AG08395 (cell line): Measurements from ENCODE around the gene WFIKKN2.

Source experiments
- DNase-seq: peaks from one replicate; pipeline ENCODE4 v3.0.0; 2012; ENCODE audit warnings: mixed read lengths, low spot score

WFIKKN2 gene

DNA sequence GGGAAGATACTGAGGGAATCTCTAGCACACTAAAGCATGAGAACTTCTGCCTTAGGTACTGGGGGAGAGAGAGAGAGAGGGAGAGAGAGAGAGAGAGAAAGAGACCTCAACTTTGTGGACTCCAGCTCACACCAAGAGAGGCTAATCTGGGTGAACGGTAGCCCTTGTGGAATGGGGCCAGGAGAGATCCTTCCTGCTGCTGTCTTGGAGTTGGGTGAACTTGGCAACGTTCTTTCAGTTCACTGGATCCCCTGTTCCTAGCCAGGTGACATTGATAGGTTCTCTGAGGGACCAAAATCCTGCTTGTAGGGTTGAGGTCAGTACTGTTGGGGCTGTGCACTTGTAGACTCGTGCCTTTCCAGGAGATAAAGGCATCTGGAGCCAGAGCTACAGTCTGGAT is 26.5 kb upstream of the WFIKKN2 start:
- no peak for DNase-seq

DNA sequence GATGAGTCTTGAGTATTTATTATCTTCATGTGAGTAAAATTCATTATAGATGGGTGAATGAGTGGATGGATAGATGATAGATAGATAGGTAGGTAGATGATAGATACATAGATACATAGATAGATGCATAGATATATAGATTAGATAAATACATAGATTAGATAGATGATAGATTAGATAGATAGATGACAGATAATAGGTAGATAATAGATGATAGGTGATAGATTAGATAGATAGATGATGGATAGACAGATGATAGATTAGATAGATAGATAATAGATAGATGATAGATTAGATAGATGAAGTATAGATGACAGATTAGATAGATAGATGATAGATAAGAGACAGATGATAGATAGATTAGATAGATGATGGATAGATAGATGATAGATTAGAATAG is 21.8 kb upstream of the WFIKKN2 start:
- no peak for DNase-seq

DNA sequence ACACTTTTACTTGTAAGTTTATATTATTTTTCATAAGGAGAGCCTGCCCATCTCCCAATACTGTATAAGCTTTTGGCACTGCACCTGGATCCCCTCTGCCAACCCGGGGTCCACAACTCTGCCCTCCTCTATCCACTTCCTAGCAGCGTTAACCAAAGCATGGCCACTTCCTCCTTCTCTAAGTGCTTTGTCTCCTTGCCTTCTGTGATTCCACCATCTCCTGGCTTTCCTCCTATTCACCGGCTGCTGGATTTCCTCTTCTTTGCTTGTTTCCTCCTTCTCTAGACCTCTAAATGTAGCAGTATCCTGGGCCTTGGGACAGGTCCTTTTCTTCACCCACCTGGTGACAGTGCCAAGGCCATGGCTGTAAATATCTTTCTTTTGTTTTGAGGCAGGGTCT is 20.0 kb upstream of the WFIKKN2 start:
- DNase-seq = no peak

DNA sequence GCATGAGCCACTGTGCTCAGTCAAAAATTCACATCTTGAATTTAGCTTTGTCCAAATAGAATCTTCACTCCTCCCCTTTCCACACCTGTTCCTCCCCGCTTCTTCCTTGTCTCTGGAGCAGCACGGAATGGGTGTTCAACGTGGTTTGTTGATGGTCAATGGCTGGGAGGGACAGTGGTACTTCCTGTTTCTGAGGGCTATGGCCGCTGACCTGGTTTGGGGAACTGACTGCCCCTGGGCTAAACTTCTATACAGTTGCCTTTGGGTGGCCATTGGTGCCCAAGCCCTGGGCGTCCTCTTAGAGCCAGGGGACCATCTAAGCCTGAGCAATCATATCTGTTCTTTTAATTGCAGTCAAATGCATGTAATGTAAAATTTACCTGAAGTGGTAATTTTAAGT is 19.1 kb upstream of the WFIKKN2 start:
- no peak for DNase-seq

DNA sequence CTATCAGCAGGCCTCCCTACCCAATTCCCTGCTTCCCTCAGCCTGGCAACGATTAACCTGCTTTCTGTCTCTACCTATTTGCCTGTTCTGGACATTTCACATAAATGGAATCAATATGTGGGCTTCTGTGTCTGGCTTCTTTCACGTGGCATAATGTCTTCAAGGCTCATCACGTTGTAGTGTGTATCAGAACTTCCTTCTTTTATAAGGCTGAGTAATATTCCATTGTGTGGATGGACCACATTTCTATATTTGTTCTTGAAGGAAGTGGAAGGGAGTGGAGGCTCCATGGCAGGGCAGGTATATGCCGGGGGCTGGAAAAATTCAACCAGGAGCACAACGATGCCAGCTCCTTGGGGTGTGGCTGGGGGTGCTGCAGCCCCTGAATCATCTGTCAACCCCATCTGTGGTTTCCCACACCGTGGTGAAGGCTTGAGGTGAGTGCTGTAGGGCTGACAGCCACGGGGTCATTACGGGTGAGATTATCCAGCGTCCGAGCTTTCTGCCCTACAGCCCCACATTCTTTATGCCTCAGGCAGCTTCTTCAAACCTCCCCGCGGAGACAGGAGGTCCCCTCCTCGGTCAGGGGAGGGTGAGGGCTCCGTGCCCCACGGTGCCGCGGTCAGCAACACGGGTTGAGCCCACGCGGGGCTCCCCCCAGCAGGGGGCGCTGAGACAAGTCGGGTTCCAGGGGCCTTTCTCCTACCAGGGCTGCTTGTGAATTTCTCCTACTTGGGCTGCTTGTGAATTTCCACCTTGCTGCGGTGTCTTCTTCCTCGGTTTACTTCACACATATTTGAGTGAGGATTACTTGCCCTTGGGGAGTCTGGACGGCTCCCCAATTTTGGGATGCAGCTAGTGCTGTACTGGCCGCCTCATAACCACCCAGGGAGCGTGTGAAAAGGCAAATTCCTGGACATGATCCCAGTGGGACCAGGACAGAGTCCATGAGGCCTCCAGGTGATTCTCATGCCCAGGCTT is 18.3 kb upstream of the WFIKKN2 start:
- peak; percentile 48 for DNase-seq

DNA sequence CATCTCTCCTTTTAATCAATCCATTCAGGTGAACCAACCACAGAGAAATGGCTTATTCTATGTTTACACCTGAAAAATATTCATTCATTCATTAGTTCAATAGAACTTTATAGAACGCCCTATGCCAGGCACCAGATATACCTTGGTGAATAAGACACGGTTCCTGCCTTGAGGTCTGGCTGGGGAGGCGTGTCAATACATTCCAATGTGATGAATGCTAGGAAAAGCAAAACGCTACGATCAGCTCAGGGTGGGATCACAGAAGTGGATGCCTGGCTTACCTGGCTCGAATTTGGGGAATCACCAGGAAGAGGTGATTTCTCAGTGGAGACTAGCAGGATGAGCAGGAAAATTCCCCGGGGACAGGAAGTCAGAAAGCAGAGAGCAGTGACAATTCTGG is 17.5 kb upstream of the WFIKKN2 start:
- DNase-seq = peak; percentile 25

DNA sequence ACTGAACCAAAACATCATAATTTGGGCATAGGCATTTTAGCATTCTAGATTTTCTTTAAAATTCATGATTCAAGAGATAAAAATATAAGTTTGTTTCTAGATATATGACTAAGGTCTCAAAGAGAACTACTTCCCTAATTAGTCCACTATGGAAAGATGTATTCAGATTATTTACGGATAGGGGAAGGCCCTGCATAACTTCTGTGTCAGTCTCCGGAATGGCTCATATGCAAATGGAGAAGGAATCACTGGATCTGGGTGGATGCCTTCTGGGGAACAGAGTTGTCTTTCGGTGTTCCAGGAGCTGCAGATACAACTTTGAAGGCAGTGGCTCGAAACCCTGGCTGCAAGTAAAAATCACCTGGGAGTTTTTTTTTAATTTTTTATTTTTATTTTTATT is 17.1 kb upstream of the WFIKKN2 start:
- DNase-seq = no peak

DNA sequence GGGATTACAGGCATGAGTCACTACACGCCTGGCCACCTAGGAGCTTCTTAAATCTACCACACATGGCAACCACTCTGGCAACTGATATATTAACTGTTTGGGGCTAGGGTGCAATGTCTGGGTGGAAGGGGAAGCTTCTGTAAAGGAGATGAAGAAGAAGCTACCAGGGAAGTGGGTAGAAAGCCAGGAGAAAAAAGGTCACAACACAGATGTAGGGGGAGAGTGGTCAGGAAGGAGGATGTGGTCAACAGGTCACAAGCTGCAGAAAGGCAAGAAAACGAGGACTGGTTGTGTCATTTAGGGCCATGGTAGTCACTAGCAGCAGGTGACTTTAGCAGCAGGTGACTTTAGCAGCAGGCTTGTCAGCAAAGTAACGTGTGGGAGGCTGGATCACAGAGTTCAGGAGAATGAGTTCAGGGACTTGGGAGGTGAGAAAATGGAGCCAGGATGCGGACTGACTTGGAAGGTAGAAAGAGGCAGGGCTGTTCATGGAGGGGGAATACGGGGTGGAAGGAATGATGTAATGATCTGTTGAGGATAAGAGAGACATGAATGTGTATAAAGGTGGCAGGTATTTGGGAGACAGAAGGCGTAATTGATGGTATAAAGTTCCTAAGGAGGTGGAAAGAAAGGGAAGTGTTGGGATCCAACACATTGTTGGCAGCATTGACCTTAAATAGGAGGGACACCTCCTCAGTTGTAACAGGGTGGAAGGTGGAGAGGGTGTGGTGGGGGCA is 16.3 kb upstream of the WFIKKN2 start:
- no peak for DNase-seq

DNA sequence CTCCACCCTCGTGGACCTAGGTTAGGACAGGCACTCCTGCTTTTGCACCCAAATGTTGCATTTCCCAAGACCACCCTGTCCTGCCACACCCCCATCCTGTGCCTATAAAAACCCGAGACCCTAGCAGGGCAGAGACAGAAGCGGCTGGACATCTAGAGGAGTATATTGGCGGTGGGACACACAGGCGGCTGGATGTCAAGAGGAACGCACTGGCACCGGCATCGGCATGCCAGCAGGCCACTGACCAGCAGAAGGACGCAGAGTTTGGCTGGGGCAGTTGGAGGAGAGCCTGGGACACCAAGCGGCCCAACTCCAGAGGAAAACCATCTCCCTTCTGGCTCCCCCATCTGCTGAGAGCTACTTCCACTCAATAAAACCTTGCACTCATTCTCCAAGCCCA is 14.7 kb upstream of the WFIKKN2 start:
- no peak for DNase-seq

DNA sequence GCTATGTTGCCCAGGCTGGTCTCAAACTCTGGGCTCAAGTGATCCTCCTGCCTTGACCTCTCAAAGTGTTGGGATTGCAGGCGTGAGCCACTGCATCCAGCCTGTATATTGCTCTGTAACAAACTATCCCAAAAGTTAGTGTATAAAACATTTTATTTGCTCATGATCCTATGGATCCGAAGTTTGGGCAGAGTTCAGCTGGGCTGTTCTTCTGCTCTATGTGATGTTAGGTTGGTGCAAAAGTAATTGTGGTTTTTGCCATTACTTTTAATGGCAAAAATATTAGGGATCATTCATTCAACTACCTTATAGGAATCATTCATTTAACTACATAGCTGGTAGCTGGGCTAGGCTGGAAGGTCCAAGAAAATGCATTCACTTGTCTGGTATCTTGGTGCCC is 12.8 kb upstream of the WFIKKN2 start:
- DNase-seq = no peak

DNA sequence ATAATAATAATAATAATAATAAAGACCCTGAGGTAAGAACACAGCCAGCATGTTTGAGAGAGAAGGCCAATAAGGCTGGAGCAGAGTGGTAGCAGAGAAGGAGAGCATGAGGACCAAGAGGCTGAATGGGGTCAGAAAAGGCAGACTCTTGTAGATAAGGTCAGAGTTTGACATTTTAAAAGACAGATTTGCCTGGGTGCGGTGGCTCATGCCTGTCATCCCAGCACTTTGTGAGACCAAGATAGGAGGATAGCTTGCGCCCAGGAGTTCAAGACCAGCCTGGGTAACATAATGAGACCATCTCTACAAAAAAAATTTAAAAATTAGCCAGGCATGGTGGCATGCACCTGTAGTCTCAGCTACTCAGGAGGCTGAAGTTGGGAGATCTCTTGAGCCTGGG is 11.0 kb upstream of the WFIKKN2 start:
- DNase-seq = no peak

DNA sequence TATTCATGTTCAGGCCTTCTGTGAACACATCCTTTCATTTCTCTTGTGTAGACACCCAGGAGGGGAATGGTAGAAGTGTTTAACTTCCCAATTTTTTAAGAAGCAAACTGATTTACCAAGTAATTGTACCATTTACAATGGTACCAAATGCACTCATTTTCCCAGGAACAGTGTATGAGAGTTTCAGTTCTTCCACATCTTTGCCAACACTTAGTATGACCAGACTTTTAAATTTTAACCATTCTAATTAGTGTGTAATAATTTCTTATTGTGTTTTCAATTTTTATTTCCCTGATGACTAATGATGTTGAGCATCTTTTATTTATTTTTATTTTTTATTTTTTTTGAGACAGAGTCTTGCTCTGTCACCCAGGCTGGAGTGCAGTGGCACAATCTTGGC is 10.2 kb upstream of the WFIKKN2 start:
- no peak for DNase-seq

DNA sequence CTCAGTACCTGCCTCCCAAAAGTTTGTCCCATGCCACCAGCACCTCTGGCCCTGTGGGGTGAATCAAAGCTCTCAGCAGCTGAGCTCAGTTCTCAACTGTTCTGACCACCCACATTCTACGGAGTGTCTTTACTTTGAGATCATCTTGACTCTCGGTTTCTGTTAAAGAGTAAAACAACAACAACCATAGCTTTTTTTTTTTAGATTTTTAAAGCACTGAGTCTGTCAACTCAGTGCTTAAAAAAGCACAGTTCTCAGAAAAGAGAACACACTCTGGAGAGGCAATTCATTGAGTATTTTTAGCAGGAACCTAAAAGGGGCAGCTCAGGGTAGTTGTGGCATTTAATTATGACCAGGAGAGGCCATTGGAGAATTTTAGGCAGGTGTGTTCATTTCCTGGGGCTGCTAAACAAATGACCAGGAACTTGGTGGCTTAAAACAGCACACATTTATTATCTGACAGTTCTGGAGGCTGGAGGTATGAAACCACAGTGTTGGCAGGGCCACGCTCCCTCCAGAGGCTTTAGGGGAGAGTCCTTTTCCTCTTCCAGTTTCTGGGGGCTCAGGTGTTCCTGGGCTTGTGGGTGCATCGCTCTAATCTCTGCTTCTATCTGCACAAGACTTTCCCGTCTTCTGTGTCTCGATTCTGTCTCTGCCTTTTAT is 6.7 kb upstream of the WFIKKN2 start:
- no peak for DNase-seq

DNA sequence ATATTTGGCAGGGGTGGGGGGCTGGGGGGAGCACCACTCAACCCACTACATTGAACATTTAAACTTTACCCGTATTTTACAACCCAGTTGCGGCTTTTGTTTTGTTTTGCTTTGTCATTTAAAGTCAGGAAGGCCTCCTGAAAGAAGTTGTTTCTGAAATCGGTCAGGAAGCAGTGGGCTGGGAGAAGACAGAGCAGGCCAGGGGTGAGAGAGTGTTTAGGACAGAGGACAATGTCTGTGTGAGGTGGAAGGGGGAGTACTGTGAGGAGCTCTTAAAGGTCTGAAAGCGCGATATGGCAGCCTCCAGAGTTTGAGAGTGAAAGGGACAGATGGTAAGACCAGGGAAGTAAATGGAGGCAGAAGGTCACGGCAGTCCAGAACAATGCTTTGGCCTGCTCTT is 6.1 kb upstream of the WFIKKN2 start:
- no peak for DNase-seq

DNA sequence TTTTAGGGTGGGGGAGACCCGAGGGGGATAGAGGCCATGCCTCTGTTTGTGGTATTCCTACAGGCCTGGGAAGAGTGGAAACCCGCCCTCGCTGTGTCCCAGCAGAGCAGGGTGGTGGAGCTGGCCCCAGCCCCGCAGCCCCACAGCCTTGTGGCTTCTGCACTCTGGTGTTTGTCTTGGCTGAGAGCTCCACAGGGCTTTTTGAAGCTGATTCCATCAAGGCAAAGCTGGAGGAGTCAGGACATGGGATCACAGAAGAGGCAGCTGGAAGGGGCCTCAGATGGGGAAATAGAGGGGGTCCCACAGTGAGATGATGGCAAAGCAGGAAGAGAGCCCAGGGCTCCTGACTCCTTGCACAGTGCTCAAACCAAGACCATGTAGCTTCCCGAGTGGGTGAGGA is 5.0 kb upstream of the WFIKKN2 start:
- no peak for DNase-seq

DNA sequence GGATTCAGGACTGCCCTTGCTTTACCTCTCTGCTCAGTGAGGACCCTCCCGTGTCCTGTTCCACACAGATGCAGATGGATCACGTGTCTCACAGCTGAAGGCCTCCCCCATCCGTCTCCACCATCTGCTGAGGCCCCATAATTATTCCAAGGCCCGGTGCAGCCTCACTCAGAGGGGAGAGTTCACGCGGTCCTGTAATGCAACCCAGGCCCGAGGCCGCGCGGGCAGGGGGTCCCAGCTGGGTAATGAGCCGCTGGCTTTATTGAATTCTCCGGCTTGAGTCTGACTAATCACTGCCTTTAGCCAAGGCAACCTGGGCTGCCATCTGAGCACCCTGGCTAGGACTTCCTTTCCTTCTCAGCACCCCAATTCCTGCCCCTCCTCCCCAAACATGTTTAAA is 4.4 kb upstream of the WFIKKN2 start:
- DNase-seq = no peak

DNA sequence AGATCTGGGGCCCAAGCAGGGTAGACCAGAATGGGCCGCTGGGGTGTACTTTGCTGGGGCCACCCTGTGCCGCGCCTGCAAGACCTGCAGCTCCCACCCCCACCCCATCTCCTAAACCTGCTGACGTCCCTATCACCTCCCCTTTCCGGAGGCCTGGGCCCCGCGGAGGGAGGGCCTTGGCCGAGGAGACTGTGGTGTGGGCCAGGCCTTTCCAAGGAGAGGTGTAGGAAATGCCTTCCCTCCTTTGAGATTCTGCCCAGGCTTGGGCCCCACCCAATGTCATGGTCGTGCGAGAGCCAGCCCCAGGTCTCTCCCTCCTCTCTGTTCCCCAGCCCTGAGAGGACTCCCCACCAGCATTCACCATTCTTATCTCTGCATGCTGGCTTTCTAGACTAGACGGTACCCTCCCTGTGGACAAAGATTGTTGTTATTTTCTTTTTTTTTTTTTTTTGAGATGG is 3.9 kb upstream of the WFIKKN2 start:
- DNase-seq = no peak

DNA sequence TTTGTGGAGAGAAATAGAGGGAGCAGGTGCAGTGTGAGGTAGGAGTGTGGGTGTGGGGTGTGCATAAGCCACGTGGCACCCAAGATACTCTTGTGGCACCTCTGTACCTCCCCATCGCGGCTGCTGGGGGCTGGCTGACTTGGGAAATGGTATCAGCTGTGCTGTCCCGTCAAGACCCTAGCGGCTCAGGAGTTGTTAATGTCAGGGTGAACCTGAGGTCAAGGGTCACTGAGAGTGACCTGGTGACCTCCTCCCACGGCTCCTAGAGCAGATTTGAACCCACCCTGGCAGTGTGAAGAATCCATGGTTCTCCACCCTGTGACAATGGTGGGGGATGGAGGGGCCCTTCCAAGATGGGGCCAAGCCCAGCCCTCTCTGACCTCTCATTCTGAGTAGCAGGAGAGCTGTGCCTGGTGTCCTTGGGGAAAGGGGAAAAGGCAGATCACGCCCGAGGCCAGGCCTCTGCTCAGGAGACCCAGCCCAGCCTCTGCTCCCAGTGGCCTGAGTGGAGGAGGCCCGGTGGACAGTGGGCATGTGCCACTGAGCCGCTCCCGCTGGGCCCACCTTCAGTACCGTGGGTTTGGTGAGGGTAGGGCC is 3.0 kb upstream of the WFIKKN2 start:
- DNase-seq = no peak

DNA sequence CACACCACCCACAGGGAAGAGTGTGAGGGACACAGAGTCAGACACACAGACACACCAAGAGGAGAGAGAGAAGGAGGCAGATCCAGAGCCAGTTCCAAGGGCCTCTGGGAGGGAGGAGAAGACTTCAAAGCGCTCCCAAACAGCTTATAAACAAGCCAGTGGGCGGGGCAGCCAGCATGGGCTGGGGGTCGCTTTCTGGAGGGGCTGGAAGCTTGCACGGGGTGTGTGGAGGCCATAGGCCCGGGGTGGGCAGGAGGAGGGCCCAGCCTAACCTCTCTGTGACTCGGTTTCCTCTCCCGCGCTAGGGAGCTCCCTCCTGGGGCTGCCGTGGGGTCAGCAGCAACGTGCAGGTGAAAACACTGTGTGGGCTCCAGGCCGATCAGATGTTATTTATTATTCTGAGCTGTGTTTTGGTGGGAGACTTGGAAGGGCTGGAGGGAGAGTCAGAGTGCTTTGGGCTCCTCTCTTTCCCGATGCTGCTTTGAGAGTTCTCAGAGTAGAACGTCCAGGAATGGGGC is 2.5 kb upstream of the WFIKKN2 start:
- no peak for DNase-seq

DNA sequence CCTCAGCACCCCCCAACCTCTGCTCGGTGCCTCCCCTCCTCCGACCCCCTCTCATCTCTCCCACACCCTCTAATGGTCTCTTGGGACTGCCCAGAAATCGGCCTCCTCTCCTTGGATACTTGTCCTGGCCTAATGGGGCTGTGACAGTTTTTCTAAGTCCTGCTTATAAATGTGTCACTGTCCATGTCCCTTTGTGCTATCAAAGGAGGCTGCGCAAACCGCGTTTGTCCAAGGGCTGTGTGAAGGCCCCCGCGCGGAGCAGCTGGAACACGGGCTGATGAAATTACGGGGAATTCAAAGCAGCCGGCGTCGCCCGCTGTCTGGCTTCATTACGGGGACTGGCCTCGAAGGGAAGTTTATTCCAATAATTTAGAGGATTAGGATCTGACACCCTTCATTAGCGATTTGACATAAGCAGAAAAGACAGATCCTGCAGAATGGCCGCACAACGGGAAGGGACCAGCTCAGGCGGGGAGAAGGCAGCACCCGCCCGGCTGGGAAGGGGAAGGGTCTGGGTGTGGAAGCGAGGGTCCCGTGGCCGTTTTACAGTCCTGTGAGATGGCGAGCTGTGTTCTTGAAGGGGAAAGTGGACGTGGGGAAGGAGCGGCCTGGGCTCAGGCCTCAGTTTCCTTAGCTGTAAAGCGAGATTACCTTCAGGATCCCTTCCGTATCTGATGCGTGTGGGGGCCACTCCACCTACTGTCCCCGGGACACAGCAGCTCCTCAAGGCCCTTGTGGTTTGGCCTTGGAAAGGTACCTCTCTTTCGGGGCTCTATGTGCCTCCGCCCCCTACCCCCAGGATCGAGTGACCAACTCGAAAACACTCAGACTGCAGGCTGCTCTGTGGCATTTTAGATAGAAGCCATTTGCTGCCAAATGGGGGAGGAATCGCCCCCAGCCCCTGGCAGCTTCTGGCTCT is 1.6 kb upstream of the WFIKKN2 start:
- no peak for DNase-seq
